GM18519 (cell line): ENCODE results near the gene TGFBR2.
"Not testable (repeated sequence)": the region's sequence is repeated elsewhere in the genome, so short reads cannot be mapped to it uniquely, and the experiment has no call there.

Experiments
- ATAC-seq: cut with Tn5 transposase; IDR thresholded peaks from one replicate; pipeline ENCODE4 v1.9.1; 2021; ENCODE audit warnings: mild to moderate bottlenecking, moderate library complexity; ENCODE audit not compliant: unreplicated experiment, low FRiP score

Gene TGFBR2

GRCh38 chr3:30654269-30654668 lies 47.9 kb downstream of the TGFBR2 start:
- no peak for ATAC-seq

- peak; percentile 29 for ATAC-seq
These were observed 48.9 kb downstream of the TGFBR2 start for GRCh38 chr3:30655187-30655812.

- no peak for ATAC-seq
These were observed 50.3 kb downstream of the TGFBR2 start for GRCh38 chr3:30656624-30657141.

GRCh38 chr3:30657914-30658313 lies 51.5 kb downstream of the TGFBR2 start:
- ATAC-seq = peak; percentile 19

GRCh38 chr3:30658328-30659052 lies 52.1 kb downstream of the TGFBR2 start:
- peak; percentile 84 for ATAC-seq

GRCh38 chr3:30659270-30660130 lies 53.1 kb downstream of the TGFBR2 start:
- no peak for ATAC-seq

GRCh38 chr3:30660136-30660535 lies 53.7 kb downstream of the TGFBR2 start:
- no peak for ATAC-seq

GRCh38 chr3:30660656-30661055 lies 54.3 kb downstream of the TGFBR2 start:
- ATAC-seq = no peak

GRCh38 chr3:30661098-30661873 lies 54.9 kb downstream of the TGFBR2 start:
- no peak for ATAC-seq

GRCh38 chr3:30662836-30663235 lies 56.4 kb downstream of the TGFBR2 start:
- ATAC-seq = no peak

- no peak for ATAC-seq
These were observed 57.3 kb downstream of the TGFBR2 start for GRCh38 chr3:30663533-30664241.

GRCh38 chr3:30664459-30664858 lies 58.1 kb downstream of the TGFBR2 start:
- no peak for ATAC-seq

- no peak for ATAC-seq
These were observed 58.5 kb downstream of the TGFBR2 start for GRCh38 chr3:30664884-30665283.

- ATAC-seq = no peak
These were observed 59.1 kb downstream of the TGFBR2 start for GRCh38 chr3:30665539-30665938.

- no peak for ATAC-seq
These were observed 60.3 kb downstream of the TGFBR2 start for GRCh38 chr3:30666572-30667279.

- ATAC-seq = no peak
These were observed 60.9 kb downstream of the TGFBR2 start for GRCh38 chr3:30667280-30667651.

GRCh38 chr3:30668051-30668609 lies 61.7 kb downstream of the TGFBR2 start:
- ATAC-seq = no peak

GRCh38 chr3:30669360-30669934 lies 63.0 kb downstream of the TGFBR2 start:
- not testable (repeated sequence) for ATAC-seq
